Uterus (tissue), 2 donors: ENCODE measurements around the gene OPRM1.
"Not testable (repeated sequence)": the region's sequence is repeated elsewhere in the genome, so short reads cannot be mapped to it uniquely, and the experiment has no call there.

ENCODE experiments used
- POLR2A ChIP-seq, 2 donors: fragments of 450-650 bp; IDR thresholded peaks; one replicate each; pipeline ENCODE4 v1.6.1; 2016; ENCODE audit warnings: antibody characterized with exemption in 2 of 2, mild to moderate bottlenecking in 1 of 2, moderate library complexity in 1 of 2
- TF ChIP-seq, protein P1 (sequence below), 4 experiments: fragments of 200-600 bp in 2 of 4; fragments of 450-650 bp in 2 of 4; sonication (generic) in 2 of 4; IDR thresholded peaks; one replicate each; pipeline ENCODE4 v1.5.1; 2016 to 2019; ENCODE audit warnings: antibody characterized with exemption in 4 of 4, mild to moderate bottlenecking in 2 of 4, moderate library complexity in 1 of 4

- TF ChIP-seq, protein P1, sequence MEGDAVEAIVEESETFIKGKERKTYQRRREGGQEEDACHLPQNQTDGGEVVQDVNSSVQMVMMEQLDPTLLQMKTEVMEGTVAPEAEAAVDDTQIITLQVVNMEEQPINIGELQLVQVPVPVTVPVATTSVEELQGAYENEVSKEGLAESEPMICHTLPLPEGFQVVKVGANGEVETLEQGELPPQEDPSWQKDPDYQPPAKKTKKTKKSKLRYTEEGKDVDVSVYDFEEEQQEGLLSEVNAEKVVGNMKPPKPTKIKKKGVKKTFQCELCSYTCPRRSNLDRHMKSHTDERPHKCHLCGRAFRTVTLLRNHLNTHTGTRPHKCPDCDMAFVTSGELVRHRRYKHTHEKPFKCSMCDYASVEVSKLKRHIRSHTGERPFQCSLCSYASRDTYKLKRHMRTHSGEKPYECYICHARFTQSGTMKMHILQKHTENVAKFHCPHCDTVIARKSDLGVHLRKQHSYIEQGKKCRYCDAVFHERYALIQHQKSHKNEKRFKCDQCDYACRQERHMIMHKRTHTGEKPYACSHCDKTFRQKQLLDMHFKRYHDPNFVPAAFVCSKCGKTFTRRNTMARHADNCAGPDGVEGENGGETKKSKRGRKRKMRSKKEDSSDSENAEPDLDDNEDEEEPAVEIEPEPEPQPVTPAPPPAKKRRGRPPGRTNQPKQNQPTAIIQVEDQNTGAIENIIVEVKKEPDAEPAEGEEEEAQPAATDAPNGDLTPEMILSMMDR (IDR thresholded peaks at IDR 0.05), result not testable (repeated sequence)
- TF ChIP-seq POLR2A (IDR thresholded peaks at IDR 0.05), result not testable (repeated sequence)
Observed at GRCh38 chr6:154241061-154241460, 202.0 kb downstream of the OPRM1 start.
